Stimulated activated CD8-positive, alpha-beta memory T cell treated with anti-CD3 and anti-CD28 coated beads, Interleukin-4, amount 100 ng/mL, for 24 hours (primary cell): ENCODE measurements around the gene ZC3H18.

Source experiments
- DNase-seq: peaks from one replicate; pipeline ENCODE4 v3.0.0-alpha.2; 2020; ENCODE audit warnings: low read depth

ZC3H18 gene

DNA sequence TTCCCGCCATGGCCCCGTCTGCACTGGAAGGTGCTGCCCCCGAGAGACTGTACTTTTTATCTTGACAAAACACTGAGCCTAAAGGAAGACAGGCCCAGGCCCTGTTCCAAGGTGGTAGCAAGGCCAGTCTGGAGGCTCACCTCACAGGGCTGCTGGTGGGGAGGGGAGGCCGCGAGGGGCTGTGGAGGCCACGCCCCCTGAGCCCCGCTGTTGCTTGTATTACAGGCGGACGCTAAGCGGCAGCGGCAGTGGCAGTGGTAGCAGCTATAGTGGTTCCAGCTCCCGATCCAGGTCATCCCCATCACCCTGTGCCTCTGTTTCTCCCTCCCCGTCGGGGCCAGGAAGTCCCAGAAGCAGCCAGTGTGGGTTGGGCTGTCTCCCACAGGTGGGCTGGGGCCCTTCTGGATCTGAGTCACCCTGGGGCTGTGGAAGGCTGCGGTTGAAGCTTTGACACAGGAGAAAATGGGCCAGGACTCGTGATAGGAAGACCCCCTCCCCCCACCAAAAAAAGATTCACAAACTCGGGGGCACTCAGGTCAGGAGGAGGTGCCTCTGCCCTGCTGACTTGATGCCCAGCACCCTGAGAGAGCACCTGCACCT, 54.9 kb downstream of the ZC3H18 start:
- no peak for DNase-seq

DNA sequence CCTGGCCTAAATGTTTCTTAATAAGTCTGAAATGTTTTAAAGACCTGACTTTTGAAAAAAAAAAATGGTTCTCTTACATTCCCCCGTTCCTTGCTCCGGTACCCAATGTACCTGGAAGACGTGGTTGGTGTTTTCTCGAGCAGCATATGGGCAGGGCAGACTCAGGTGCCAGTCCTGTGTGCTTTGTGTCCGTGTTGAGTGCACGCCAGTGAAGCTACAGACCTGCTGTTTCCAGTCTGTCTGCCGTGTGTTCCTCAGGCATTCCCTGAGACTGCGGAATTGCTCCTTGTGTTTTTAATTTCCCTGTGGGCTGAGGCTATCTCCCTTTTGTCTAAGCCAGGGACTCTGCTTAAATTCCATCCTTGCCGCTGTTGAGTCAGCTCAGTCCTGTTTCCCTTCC, 56.4 kb downstream of the ZC3H18 start:
- DNase-seq: no peak

DNA sequence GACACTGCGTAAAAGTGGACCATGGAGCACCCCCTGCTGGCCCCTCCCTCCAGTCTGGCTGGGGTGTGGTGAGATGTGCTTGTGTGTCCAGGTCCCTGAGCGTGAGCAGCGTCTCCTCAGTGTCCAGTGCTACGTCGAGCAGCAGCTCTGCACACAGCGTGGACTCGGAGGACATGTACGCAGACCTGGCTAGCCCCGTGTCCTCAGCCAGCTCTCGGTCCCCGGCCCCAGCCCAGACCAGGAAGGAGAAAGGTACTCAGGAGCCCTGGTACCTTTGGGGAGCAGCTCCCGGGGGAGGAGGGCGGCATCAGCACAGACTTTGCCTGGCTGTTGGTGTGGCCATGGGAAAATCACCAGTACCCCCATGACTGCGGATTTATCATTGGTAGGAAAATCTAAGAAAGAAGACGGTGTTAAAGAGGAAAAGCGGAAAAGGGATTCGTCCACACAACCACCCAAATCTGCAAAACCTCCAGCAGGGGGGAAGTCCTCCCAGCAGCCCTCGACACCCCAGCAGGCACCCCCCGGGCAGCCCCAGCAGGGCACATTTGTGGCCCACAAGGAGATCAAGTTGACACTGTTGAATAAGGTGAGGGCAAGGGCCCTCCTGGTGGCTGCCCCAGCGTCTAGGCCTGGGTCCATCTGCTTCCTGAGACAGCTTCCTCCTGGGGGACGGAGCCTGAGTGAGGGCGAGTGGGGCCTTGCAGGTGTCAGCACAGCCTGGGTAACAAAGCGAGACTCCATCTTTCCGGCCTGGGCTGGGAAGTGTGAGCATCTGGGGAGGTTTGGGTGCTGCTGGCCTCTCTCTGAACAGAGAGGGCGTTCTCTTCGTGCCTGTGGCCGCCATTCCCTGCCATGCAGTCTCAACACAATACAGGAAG, 57.6 kb downstream of the ZC3H18 start:
- no peak for DNase-seq

DNA sequence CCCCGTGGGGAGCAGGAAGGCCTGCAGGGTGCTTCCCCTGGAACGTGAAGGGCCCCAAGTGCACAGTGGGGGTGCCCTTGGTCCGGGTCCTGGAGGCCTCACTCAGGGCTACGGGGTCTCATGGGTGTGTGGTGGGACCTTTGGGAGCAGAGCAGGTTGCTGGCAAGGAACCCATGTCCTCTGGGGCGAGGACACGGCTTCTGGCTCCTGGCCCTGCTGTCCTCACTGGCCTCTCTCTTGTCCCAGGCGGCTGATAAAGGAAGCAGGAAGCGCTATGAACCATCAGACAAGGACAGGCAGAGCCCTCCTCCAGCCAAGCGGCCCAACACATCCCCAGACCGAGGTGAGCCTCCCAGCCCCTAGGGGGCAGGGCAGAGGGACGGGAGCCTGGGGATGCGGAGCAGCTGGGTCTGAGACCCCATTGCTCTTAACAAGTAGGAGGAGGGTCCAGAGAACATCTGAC, 58.3 kb downstream of the ZC3H18 start:
- DNase-seq: no peak

DNA sequence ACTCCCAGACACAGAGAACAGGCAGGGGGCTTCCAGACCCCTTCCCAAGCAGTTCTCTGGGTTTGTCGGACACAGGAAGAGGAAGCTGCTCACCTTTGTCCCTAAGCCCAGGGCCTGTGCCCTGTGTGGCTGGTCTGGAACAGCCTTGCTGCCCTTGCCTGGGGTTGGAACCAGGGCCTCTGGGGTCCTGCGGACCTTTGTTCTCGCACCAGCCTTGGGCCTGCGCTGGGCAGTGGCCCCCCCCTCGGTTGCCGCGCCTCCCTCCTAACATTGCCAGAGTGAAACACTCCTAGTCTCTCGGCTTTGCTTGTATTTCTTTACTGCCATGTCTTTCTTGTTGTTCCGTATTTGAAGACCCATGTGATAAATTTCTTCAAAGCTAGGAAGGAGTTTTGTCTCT, 59.6 kb downstream of the ZC3H18 start:
- no peak for DNase-seq

DNA sequence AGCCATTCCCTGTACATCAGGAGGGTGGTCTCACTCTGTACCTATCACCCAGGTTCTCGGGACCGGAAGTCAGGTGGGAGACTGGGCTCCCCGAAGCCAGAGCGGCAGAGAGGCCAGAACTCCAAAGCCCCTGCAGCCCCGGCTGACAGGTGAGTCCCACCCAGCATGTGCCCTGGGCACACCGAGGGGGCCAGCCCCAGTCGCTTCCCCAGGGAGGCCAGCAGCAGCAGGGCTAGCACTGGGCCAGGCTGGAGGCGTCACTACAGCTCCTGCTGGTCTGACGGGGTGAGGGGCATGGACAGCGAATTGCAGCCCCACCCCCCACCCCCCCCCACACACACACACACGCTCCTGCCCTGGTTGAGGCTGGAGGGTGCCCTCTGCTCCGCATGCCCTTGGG, 60.2 kb downstream of the ZC3H18 start:
- DNase-seq: no peak

DNA sequence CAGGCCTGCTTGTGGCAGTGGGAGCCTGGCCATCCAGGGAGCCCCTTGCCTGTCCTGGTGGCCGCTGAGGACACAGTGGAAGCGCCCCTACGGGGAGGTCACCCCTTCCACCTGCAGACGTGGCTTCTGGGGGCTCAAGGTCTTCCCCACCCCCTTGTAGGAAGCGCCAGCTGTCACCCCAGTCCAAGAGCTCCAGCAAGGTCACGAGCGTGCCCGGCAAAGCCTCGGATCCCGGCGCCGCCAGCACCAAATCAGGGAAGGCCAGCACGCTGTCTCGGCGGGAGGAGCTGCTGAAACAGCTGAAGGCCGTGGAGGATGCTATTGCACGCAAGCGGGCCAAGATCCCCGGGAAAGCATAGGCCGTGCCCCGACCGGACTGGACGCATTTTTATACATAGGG, 60.7 kb downstream of the ZC3H18 start:
- DNase-seq: no peak

DNA sequence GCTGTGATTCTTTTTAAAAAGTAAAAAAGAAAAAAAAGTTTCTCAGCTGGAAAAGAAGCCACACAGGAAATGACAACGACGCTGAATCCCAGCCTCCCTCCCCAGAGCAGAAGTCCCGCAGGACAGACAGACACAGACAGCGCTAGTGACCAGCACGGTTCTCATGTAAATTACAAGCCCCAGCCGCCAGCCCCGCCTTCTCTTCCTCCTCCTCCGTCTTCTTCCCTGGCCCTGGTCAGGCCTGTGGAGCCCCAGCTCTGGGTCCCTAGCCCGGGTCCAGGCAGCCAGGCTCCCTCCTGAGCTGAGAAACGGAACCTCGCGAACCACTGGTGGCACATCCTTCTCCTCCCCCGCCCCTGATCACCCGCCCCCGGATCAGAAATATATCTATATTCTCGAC, 61.2 kb downstream of the ZC3H18 start:
- no peak for DNase-seq

DNA sequence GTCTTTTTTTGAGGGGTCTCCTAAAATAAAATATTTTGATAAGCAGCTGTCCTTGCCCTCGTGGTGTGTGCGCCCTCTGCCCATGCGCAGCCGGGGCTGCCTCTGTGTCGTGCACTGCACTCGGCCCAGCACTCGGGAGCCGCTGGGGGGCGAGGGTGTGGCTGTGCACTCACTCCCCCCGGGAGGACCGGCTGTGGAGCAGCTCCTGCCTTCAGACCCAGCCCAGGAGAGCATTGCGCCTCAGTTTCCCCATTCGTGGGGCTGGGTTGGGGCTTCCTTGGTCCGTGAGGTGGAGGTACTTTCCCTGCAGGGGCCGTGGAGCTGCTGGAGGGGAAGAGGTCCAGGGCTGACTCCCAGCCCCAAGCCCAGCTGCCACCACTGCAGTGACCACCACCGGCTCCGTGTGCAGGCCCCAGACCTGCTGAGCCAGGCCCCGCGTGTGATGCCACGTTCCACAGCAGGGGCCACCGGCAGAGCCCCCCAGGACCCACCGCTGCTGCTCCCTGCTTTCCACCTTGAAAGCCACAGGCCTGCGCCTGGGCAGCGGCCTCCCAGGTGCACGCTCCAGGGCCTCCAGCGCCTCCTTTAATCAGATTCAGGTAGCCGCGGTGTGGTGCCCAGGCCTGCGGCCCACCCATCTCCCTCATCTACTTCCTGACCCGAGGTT, 61.9 kb downstream of the ZC3H18 start:
- no peak for DNase-seq

DNA sequence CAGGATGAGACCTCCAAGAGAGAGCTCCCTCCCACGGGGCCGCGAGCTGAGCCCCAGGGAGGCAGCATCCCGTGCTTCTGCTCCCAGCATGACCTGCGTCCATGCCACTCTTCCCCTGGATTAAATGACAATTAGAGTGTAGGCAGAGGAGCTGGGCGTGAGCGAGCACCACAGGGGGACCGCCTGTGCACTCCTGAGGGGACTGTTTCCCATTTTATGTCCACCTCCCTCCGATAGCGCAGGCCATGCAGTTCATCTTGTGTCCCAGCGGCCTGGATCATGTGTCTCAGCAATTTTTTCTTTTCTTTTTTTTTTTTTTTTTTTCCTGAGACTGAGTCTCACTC, 62.4 kb downstream of the ZC3H18 start:
- DNase-seq: no peak

DNA sequence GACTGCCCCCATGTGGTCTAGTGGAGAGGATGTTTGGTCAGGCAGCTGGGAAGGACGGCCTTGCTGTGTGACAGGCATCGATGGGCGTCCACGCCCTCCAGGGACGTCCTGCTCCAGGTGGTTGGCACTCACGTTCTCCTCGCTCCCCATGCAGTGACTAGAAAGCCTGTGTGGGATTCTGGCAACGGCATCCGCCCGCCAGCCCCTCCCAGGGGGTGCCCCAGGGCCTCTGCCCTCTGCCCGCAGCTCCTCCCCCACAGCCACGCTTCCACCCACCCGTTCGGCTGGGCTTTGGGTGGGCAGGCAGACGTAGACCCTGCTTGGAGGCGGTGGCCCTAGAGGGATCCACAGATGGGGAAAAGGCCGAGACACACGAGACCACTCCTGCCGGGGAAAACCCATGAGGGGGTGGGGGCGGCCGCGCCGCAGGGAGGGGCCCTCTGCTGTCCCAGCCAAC, 63.5 kb downstream of the ZC3H18 start:
- peak; percentile 52 for DNase-seq

DNA sequence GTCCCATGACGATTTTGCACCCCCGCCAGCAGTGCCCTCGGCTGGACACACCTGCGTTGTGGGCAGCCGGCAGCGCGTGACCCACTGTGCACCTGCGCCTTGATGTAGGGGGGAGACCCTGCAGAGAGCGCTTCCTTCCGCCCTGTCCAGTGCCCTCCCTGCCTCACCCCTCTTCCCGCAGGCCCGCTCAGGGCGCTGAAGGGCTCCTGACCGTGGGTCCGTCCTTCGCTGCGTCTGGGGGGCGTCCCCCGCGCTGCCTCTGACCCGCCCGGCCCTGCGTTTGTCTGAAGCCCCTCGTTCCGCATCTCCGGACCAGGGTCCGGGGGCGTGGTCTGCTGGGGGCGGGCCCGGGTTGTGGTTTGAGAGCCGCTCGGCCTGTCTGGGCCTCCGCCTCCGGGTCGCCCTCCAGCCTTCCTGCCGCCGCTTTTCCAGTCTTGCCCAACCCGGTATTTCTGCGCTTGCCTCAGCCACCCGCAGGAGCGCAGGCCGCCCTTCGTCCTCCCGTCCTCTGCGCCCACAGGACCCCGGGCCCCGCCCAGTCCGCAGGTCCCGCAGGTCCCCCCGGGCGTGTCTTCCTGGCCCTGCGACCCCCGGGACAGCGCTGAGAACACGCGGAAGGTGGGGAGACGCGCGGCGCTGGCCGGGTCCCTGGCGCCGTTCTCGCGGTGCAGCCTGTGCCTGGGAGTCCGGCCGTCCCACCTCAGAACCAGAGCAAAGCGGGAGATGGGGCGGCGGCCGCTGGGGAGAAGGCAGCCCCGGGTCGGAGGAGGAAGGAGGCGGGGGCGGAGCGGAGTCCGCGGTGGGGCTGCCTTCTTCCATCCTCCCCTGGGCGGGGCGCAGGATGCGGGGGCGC, 64.2 kb downstream of the ZC3H18 start:
- DNase-seq: peak; percentile 55

DNA sequence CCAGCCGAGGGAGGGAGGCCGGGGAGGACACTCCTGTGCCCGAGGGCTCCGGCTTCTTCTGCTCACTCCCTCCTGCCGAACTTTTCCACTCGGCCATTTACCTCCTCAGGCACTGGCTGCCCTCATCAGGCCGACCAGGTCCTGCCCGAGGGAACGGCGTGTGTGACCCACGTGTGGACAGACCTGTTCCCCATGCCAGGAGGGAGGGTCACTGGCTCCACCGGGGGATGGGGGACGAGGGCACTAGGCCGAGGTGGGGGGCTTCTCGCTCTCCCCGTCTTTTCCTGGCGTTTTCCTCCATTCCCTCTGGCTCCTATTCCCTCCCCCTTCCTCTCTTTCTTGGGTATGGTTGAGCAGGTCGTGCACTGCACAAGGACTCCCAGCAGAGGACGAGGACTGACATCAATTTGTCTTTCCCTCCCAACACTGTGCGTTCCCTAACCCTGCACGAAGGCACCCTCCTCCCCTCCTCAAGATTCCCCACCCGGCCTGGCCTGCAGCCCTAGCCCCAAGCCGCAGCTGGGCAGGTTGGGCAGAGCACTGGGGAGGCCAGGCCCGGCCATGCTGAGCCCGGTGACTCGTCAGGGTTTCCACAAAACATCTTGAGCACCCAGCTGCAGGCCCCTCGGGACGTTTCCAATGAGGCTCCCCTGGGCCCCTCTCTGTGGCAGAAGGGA, 64.9 kb downstream of the ZC3H18 start:
- no peak for DNase-seq

DNA sequence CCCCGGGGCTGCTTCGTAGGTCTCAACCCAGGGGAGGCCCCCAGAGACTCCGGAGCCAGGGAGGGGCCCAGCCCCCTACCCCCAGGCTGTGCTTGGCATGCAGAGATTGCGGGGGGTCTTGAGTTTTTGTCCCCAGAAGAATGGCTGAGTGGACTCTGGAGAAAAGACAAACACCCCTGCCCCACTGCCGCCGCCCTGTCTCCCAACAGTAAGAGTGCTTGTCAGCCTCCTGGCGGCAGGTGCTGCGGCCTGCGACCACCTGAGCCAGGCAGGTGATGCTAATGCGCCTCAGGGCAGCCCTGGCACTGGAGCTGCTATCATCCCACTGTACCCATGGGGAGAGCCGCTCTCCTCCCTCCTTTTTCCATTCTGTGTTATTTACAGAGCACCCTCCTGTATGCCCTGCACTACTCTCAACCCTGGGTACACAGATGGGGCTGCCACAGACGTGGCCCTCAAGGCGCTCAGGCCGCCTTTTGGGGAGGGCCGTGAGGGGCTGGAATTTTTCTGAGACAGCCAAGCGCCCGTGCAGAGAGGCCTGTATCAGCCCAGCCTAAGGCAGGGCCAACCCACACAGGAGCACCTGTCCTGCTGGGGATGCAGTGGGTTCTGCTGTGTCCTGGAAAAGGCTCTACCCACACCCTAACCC, 65.6 kb downstream of the ZC3H18 start:
- DNase-seq: no peak

DNA sequence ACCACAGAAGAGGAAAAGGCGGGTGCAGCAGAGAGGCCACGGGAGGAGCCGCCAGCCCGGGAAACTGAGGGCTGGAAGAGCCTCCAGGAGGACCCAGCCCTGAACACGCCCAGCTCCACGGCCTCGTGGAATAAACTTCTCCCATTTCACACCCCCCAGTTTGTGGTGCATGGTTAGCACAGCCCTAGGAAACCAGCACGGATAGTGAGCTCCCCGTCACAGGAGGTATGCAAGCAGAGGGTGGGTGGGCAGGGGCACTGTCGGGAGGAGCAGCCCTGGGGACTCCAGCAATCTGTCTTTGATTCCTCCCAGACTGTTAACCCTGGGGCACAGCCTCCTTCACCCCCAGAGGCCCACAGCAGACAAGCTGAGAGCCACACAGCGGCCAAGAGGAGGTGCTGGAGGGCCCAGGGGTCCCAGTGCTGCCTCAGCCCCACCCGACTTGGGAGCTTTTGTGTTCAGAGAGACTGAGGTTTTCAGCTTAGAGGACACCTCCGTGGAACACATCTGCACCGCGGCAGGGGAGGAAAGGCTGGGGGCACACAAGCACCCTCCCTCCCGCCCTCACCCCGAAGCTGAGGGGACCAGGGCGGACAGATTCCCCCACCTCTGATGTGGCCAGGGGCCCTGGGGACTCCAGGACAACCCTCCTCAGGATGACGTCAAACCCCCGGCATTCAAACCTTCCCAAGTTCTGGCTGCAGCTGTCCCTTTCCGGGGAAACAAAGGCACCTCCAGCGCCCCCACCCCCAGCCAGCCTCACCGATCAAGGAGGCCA, 66.5 kb downstream of the ZC3H18 start:
- DNase-seq: no peak

DNA sequence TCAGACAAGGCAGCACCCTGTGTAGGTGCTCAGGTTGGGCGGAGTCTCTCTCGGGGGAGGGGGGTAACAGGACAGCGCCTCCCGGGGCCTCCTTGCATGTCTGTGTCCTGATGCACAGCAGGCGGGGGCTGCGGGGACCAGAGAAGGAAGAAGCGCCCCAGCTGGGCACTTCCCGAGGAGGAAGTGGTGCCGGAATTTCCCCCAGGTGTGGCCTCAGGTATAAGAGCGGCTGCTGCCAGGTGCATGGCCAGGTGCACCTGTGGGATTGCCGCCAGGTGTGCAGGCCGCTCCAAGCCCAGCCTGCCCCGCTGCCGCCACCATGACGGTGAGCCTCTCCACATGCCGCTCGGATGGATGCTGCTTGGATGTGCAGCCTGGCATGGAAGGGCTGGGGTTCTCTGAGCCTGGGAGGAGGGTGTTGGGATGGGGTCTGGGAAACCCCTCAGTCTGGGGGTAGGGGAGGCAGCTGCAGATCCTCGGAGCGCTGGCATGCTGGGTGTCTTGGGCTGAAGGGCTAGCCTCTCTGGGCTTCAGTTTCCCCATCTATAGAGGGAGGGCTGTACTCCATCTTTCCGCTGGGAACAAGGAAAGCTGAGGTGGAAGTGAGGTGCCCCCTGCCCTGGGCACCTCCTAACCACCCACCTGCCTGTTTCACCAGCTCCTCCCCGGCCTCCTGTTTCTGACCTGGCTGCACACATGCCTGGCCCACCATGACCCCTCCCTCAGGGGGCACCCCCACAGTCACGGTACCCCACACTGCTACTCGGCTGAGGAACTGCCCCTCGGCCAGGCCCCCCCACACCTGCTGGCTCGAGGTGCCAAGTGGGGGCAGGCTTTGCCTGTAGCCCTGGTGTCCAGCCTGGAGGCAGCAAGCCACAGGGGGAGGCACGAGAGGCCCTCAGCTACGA, 68.4 kb downstream of the ZC3H18 start, which contains the start of gene IL17C:
Gene IL17C (plus strand): TSS at position 250 of the 908 bp plus-strand sequence. CDS start 70 bp downstream, at position 320.
- DNase-seq: no peak

DNA sequence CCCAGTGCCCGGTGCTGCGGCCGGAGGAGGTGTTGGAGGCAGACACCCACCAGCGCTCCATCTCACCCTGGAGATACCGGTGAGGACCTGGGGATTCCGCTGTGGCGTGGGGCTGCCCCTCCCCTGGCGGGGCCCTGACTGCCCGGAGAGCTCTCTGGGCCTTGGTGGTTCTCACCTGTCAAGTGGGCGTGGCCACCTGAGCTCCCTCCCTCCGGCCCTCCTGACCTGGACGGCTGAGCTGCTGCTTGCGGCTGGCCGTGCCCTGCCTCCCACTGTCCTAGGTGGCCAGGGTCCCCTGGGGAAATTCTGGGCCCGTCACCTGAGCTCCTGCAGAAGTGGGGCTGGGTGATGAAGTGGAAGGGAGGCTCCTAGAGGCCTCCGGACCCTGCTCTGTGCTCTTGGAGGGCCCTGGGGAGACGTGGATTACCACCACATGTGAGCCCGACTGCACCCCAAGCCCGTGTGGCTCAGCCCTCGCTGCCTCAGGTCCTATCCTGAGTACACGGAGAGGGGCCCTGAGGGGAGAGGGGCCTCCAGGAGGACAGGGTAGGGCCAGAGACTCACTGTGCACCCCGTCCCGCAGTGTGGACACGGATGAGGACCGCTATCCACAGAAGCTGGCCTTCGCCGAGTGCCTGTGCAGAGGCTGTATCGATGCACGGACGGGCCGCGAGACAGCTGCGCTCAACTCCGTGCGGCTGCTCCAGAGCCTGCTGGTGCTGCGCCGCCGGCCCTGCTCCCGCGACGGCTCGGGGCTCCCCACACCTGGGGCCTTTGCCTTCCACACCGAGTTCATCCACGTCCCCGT, 69.2 kb downstream of the ZC3H18 start:
- no peak for DNase-seq

DNA sequence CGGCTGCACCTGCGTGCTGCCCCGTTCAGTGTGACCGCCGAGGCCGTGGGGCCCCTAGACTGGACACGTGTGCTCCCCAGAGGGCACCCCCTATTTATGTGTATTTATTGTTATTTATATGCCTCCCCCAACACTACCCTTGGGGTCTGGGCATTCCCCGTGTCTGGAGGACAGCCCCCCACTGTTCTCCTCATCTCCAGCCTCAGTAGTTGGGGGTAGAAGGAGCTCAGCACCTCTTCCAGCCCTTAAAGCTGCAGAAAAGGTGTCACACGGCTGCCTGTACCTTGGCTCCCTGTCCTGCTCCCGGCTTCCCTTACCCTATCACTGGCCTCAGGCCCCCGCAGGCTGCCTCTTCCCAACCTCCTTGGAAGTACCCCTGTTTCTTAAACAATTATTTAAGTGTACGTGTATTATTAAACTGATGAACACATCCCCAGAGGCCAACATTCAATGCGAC, 69.9 kb downstream of the ZC3H18 start:
- DNase-seq: no peak
